GM18511 (cell line): Measurements from ENCODE around the gene KCTD14.
"Not testable (repeated sequence)": the region's sequence is repeated elsewhere in the genome, so short reads cannot be mapped to it uniquely, and the experiment has no call there.

Experiments used
- ATAC-seq: cut with Tn5 transposase; IDR thresholded peaks from one replicate; pipeline ENCODE4 v1.9.1; 2021; ENCODE audit warnings: mild to moderate bottlenecking, moderate library complexity; ENCODE audit not compliant: unreplicated experiment

The KCTD14 gene

GRCh38 chr11:78022397-78023396, at the start of gene KCTD14:
Gene KCTD14 (minus strand): TSS chr11:78023276. CDS start chr11:78023249, 27 bp downstream.
- ATAC-seq: no peak

- no peak for ATAC-seq
Observed at GRCh38 chr11:78072455-78072854, 49.4 kb upstream of the KCTD14 start.

- ATAC-seq: no peak
Observed at GRCh38 chr11:78071717-78072116, 48.6 kb upstream of the KCTD14 start.

- ATAC-seq: no peak
Observed at GRCh38 chr11:78070621-78071020, 47.5 kb upstream of the KCTD14 start.

- no peak for ATAC-seq
Observed at GRCh38 chr11:78069465-78069864, 46.4 kb upstream of the KCTD14 start.

GRCh38 chr11:78067704-78068103, 44.6 kb upstream of the KCTD14 start:
- no peak for ATAC-seq

GRCh38 chr11:78066471-78066870, 43.4 kb upstream of the KCTD14 start:
- ATAC-seq: no peak

GRCh38 chr11:78065203-78065602, 42.1 kb upstream of the KCTD14 start:
- ATAC-seq: no peak

GRCh38 chr11:78063440-78064181, 40.5 kb upstream of the KCTD14 start, which contains the start of gene THRSP:
Gene THRSP (plus strand): TSS chr11:78063861. CDS start chr11:78063882, 21 bp downstream.
- no peak for ATAC-seq

- no peak for ATAC-seq
Observed at GRCh38 chr11:78062671-78063070, 39.6 kb upstream of the KCTD14 start.

- no peak for ATAC-seq
Observed at GRCh38 chr11:78061921-78062311, 38.8 kb upstream of the KCTD14 start.

GRCh38 chr11:78061088-78061920, 38.2 kb upstream of the KCTD14 start:
- no peak for ATAC-seq

- ATAC-seq: no peak
Observed at GRCh38 chr11:78060533-78060932, 37.5 kb upstream of the KCTD14 start.

GRCh38 chr11:78059749-78060328, 36.8 kb upstream of the KCTD14 start:
- not testable (repeated sequence) for ATAC-seq

GRCh38 chr11:78057462-78058055, 34.5 kb upstream of the KCTD14 start:
- ATAC-seq: no peak

GRCh38 chr11:78056093-78056492, 33.0 kb upstream of the KCTD14 start:
- no peak for ATAC-seq

GRCh38 chr11:78054971-78055370, 31.9 kb upstream of the KCTD14 start:
- no peak for ATAC-seq

- ATAC-seq: no peak
Observed at GRCh38 chr11:78050964-78051831, 28.1 kb upstream of the KCTD14 start.

- ATAC-seq: no peak
Observed at GRCh38 chr11:78049348-78049747, 26.3 kb upstream of the KCTD14 start.
